Renal cortical epithelial cell (primary cell): ENCODE measurements around the gene CA6. TPM values are rescaled to one million over a fixed set of nuclear protein-coding genes. Genes with fewer than 3 reads are reported as not detected.
A peak's percentile ranks its signal among the peaks of the same experiment; 100 is the strongest.
"Not testable (repeated sequence)": the region's sequence is repeated elsewhere in the genome, so short reads cannot be mapped to it uniquely, and the experiment has no call there.

Experiments
- DNase-seq: peaks from one replicate; pipeline ENCODE4 v3.0.0-alpha.2; 2011; ENCODE audit warnings: low read depth
- total RNA-seq: library from RNA; depleted of rRNA; stranded (reverse); fragments of >200 nt; gene quantifications from 2 replicates; pipeline ENCODE4 v1.2.3, GENCODE V29; 2014

CA6 gene
- total RNA-seq, 1 donor from 2014 or later = not detected

- peak; percentile 63 for DNase-seq
These were observed 59.2 kb downstream of the CA6 start for GRCh38 chr1:9004700-9005394.

DNA sequence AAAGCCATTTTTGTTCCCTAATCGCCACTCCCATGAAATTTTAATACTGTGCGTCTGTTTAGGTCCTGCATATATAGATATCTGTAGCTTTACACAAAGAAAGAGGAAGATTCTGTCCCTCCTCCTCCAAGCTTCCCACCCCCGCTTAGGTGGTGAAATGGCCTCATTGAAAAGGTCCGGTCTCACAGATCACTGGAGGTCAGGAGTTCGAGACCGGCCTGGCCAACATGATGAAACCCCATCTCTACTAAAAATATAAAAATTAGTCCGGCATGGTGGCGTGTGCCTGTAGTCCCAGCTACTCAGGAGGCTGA, 59.7 kb downstream of the CA6 start:
- no peak for DNase-seq

DNA sequence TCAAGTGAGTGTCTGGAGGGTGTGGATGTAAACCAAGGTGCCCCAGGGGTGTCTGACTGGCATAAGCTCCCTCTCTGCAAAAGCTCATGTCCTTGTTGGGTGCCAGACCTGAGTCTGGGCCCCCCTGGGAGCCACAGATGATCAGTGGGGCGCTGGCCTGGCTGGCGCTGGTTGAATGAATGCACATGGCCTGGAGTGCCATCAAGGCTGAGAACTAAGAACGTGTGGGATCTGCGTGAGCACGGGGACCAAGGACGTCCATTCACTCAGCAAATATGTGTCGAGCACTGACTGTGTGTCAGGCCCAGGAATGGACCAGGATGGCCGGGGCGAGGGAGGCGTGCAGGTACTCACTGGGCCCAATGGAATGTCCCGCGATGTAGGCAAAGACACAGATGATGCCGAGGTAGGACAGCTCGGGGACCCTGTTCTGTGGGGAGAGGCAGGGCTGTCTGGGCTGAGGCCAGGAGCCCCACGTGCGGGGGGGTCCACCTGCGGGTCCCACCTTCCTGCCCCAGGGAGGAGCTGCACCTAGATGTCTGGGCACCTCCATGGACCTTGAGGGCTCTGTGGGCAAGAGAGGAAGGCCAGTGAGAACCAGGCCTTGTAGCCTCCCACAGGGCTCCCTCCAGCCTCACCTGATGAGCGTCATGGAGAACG, 61.4 kb downstream of the CA6 start:
- DNase-seq = no peak

DNA sequence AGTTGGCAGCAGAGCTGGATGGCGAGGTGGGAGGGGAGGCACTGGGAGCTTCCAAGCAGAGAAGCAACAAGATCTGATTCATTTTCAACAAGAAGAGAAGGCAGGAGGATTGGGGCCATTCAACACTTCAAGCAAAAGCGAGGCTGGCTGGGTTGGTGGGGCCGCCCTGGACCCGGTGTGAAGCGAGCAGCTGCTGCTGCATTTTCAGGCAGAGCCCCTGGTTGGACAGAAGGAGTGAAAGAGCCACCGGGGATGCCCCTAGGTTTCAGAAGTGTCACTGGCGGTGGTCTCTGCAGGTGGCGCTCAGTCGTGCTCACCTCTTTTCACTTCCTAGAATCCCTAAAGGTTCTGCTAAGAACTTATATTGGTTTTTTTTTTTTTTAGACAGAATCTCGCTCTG, 62.6 kb downstream of the CA6 start:
- DNase-seq = no peak

DNA sequence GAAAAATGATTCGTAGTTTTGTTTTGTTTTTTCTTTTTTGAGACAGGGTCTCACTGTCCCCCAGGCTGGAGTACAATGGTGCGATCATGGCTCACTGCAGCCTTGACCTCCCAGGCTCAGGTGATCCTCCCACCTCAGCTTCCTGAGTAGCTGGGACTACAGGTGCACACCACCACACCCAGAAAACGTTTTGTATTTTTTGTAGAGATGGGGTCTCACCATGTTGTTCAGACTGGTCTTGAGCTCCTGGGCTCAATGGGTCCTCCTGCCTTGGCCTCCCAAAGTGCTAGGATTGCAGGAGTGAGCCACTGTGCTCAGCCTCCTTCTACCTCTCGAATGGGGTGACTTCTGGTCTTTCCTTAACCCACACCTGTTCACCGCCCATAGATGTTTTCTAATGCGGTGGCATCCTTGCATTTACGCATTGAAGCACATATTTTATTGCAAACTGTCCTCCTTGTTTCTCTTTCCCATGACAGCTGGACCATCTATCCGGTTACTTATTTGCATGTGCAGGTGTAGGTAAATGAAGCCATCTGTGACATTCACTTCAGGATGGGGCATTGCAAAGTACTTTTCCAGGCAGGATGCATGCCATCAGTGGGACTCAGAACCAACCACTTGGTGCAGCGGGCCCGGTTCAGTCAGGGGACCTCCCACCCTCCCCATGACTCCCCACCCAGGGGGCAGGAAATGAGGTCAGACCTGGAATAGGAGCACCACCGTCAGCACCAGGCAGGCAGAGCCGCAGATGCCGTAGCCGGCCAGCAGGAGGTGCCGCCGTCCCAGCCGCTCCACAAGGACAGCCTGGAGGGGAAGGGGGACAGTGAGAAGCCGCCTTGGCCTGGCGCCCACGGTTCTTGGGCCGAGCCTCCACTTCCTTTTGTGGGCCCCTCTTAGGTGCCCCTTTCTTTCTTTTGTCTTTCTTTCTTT, 64.0 kb downstream of the CA6 start:
- DNase-seq = no peak

GRCh38 chr1:9010781-9011323, 65.2 kb downstream of the CA6 start:
- no peak for DNase-seq

DNA sequence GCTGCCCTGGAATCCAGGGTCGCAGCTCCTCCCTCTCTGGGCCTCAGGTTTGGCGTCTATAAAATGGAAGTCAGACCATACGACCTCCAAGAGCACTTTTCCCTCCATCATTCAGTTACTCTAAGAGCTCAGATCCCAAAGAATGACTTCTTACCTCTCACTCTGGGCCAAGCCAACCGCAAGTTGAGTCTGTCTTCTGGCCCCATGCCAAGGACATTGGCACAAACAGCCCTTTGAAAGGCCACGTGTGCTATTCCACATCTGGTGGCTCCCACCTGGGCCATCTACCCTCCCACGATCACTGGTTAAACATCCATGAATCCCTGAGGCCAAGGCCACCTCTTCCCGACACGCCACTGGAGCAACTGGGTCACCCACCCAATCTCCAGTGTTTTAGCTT, 68.2 kb downstream of the CA6 start:
- peak; percentile 14 for DNase-seq

DNA sequence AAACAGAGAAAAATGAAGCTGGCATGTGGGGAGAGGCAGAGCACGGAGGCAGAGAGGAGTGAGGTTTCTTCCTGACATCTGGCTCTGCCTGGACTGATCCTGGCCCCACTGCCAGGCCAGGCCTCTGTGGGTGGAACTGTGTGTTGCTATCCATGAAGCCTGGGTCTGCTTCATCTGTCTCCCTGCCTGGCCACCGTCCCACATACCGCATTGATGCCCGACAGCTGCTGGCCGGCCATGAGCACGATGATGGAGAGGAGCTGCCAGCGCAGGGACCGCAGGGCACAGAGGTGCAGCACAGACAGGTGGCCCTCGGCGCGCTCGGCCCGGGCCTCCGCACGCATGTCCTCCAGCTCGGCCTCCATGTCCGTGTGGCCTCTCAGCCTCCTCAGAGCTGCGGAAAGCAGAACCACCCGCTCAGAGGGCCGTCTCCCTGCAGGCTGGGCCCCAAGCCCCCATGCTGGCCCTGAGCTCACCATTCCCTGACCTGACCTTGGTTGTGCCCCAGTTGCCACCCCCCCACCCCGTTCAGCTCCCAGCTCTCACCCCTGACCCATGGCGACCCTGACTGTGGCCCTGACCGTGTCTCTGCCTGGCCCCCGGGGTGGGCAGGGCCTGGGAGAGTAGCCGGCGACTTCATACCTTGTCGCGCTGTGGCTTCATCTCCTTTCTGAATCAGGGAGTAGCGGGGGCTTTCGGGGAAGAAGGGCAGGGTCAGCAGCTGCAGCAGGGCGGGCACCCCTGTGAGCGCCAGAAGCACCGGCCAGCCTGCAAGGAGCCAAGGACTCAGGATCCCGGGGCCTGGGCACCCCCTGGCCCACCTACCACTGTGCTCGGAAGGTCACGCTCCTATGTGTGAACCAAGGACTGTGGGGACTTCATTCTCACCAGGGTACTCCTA, 69.1 kb downstream of the CA6 start:
- no peak for DNase-seq

- no peak for DNase-seq
These were observed 70.8 kb downstream of the CA6 start for GRCh38 chr1:9016455-9016854.

- no peak for DNase-seq
These were observed 72.7 kb downstream of the CA6 start for GRCh38 chr1:9018333-9018732.

DNA sequence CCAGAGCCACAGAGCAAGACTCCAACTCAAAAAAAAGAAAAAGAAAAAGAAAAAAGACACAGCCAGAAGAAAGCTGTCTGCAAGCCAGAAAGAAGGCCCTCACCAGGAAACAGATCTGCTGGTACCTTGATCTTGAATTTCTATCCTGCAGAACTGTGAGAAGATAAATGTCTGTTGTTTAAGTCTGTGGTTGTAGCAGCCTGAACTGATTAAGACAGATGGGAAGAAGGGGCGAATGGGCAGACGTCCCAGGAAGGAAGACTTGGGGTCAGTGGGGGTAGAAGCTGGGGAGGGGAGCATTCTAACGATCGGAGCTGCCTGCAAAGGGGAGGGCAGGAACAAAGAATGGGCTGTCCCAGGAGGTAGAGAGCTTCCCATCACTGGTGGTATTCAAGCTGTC, 74.2 kb downstream of the CA6 start:
- DNase-seq = no peak

DNA sequence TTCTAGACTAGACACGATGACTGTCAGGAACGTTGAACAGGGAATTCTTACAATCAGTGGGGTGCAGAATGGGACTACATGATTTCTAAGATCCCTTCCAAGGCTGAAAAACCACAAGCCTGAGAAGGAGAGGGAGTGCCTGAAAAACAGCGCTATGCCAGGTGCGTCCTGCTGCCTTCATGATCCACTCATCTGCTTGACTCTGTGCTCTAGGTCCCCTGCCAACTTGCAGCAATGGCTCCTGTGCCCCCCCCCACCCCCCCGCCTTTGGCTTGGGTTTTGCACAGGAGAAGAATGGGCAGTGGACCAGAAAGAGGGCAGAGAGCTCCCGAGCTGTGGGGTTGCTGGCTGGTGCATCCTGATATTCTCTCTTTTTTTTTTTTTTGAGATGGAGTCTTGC, 74.6 kb downstream of the CA6 start:
- peak; percentile 13 for DNase-seq

DNA sequence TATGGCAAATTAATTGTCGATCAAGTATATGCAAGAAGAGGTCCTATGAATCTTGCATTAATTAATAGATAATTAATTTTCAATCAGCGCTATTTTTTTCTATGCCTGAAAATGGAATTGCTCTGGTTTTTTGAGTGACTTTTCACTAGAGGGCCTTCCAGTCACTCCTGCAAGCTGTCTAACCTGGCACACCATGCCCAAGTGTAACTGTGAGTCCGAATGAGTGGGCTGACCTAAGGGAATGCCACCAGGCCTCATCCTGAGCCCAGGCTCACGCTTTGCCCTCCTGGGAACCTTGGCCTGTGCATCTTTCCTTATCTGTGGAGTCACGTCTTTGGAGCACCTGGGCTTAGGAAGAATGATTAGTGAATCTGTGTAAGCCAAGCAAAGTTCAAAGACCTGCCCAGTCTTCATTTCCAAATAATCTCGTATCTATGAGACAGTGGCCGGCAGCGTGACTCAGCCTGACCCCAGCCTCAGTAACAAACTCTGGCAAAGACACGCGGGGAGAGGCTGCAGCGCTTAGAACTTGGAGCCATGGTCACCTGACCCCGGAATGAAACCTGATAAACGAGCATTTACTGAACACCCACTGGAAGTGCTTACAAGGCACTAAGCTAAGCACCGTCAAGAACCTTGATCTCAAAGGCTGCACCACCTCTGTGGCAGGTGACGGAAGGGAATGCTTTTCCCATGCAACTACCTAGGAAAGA, 76.5 kb downstream of the CA6 start:
- not testable (repeated sequence) for DNase-seq

- DNase-seq = no peak
These were observed 77.1 kb downstream of the CA6 start for GRCh38 chr1:9022773-9023172.

Other genes starting within 250 kb of the CA6 start
- 8.2 and 57.8 TPM in 2 replicates for gene RERE, start 128.2 kb upstream of the CA6 start, total RNA-seq
- gene ENO1, start 67.2 kb upstream of the CA6 start, total RNA-seq = 2,797 and 3,316 TPM in 2 replicates
- not detected in 2 replicates for gene SLC2A7, start 80.6 kb downstream of the CA6 start, total RNA-seq
- 1.6 TPM in 1 of 2 replicates, not detected in the other for gene SLC2A5, start 123.8 kb downstream of the CA6 start, total RNA-seq
- gene GPR157, start 183.2 kb downstream of the CA6 start, total RNA-seq = 4.6 and 9.7 TPM in 2 replicates